Measurements from ENCODE around the gene ZNF451. TPM values are rescaled to one million over a fixed set of nuclear protein-coding genes. Genes with fewer than 3 reads are reported as not detected.

ZNF451 gene
- total and polyA plus RNA-seq, 2 donors (not counting 1 experiment from before 2014, with no cell fraction given): 25.9 to 86.3 TPM

GRCh38 chr6:57162028-57162427 is 72.0 kb downstream of the ZNF451 start:
- Mint-ChIP-seq H3K9me3 (ENCODE audit: insufficient read depth) (no peaks in the 10 kb centered on the region), H3K4me1 (no peaks in the 10 kb centered on the region), H3K4me3 (no peak overlapping the region), H3K27me3 (no peaks in the 10 kb centered on the region), H3K27ac (no peak overlapping the region)
- Histone ChIP-seq H2AFZ (ENCODE audit: insufficient read depth, low read depth, low read length, poor library complexity, severe bottlenecking) (no peak overlapping the region), H3K27ac (ENCODE audit: low read length in 2 of 2) (no peak overlapping the region), H3K9me3 (ENCODE audit: control extremely low read depth in 1 of 3, control insufficient read depth in 2 of 3, insufficient read depth in 1 of 3, low read length in 2 of 3) (peaks cover 0 to 2% (median 0%) of the 10 kb centered on the region in 3 donors), H3K4me2 (replicated peaks; ENCODE audit: low read depth, low read length, poor library complexity, severe bottlenecking) (no peak overlapping the region), H3K36me3 (replicated peaks in 1 of 2; ENCODE audit: control extremely low read depth in 1 of 2, control insufficient read depth in 1 of 2, extremely low read depth in 1 of 2, insufficient read depth in 2 of 2, low read length in 1 of 2) (peaks cover 6 to 10% of the 10 kb centered on the region in 2 experiments), H3K79me2 (ENCODE audit: control insufficient read depth, insufficient read depth, low read length) (no peaks in the 10 kb centered on the region), H3K27me3 (replicated peaks in 1 of 4; ENCODE audit: control extremely low read depth in 1 of 4, control insufficient read depth in 3 of 4, insufficient read depth in 4 of 4, low read length in 3 of 4) (no peaks in the 10 kb centered on the region), H4K20me1 (ENCODE audit: control insufficient read depth, insufficient read depth, low read length, poor library complexity, severe bottlenecking) (no peaks in the 10 kb centered on the region), H3K4me1 (ENCODE audit: control insufficient read depth in 2 of 2, insufficient read depth in 2 of 2, low read length in 2 of 2) (no peaks in the 10 kb centered on the region), H3K9ac (ENCODE audit: low read length) (no peak overlapping the region), H3K4me3 (ENCODE audit: control extremely low read depth in 1 of 5, extremely low read depth in 1 of 5, insufficient read depth in 1 of 5, low read depth in 2 of 5, low read length in 4 of 5) (no peak overlapping the region)
- DNase-seq (no peak), ATAC-seq (ENCODE audit: low read depth) (no peak)
- CTCF ChIA-PET: no interaction called here
- WGBS (ENCODE audit: insufficient coverage): no CpG with 5 or more reads among the region's 2 CpGs
- POLR2A ChIA-PET: no interaction called here
- TF ChIP-seq CTCF (IDR thresholded peaks at IDR 0.05): no peak
- no peak for TF ChIP-seq EZH2 (IDR thresholded peaks at IDR 0.05; ENCODE audit: borderline replicate concordance, insufficient read depth, low read depth, low read length, poor library complexity, severe bottlenecking)
- intact Hi-C loops (cut with micrococcal nuclease): no loop called here

GRCh38 chr6:57162516-57162915 is 72.5 kb downstream of the ZNF451 start:
- POLR2A ChIA-PET: no interaction called here
- no peak overlapping the region for H3K4me2 ChIP-seq (replicated peaks; ENCODE audit: low read depth, low read length, poor library complexity, severe bottlenecking)
- intact Hi-C loops (cut with micrococcal nuclease): no loop called here

More at GRCh38 chr6:57162516-57162915, 72.5 kb downstream of the ZNF451 start:
- H3K27ac Mint-ChIP-seq: no peak overlapping the region
- DNase-seq (no peak), ATAC-seq (ENCODE audit: low read depth) (no peak)
- no peak overlapping the region for H3K27ac ChIP-seq (ENCODE audit: low read length in 2 of 2)
- no peaks in the 10 kb centered on the region for H3K4me1 ChIP-seq (ENCODE audit: control insufficient read depth in 2 of 2, insufficient read depth in 2 of 2, low read length in 2 of 2)
- no peaks in the 10 kb centered on the region for H3K27me3 ChIP-seq (replicated peaks in 1 of 4; ENCODE audit: control extremely low read depth in 1 of 4, control insufficient read depth in 3 of 4, insufficient read depth in 4 of 4, low read length in 3 of 4)
- no peaks in the 10 kb centered on the region for H3K4me1 Mint-ChIP-seq
- H3K9ac ChIP-seq (ENCODE audit: low read length): no peak overlapping the region
- H3K27me3 Mint-ChIP-seq: no peaks in the 10 kb centered on the region
- TF ChIP-seq EZH2 (IDR thresholded peaks at IDR 0.05; ENCODE audit: borderline replicate concordance, insufficient read depth, low read depth, low read length, poor library complexity, severe bottlenecking) (no peak), CTCF (IDR thresholded peaks at IDR 0.05) (no peak)
- no peaks in the 10 kb centered on the region for H3K79me2 ChIP-seq (ENCODE audit: control insufficient read depth, insufficient read depth, low read length)
- H4K20me1 ChIP-seq (ENCODE audit: control insufficient read depth, insufficient read depth, low read length, poor library complexity, severe bottlenecking): no peaks in the 10 kb centered on the region
- no peaks in the 10 kb centered on the region for H3K9me3 Mint-ChIP-seq (ENCODE audit: insufficient read depth)
- no peak overlapping the region for H3K4me3 ChIP-seq (ENCODE audit: control extremely low read depth in 1 of 5, extremely low read depth in 1 of 5, insufficient read depth in 1 of 5, low read depth in 2 of 5, low read length in 4 of 5)
- WGBS (ENCODE audit: insufficient coverage): 100% methylated on average over 1 of the region's 3 CpGs
- H3K9me3 ChIP-seq (ENCODE audit: control extremely low read depth in 1 of 3, control insufficient read depth in 2 of 3, insufficient read depth in 1 of 3, low read length in 2 of 3): peaks cover 0 to 2% (median 0%) of the 10 kb centered on the region in 3 donors
- peaks cover 6 to 8% of the 10 kb centered on the region in 2 experiments for H3K36me3 ChIP-seq (replicated peaks in 1 of 2; ENCODE audit: control extremely low read depth in 1 of 2, control insufficient read depth in 1 of 2, extremely low read depth in 1 of 2, insufficient read depth in 2 of 2, low read length in 1 of 2)
- H2AFZ ChIP-seq (ENCODE audit: insufficient read depth, low read depth, low read length, poor library complexity, severe bottlenecking): no peak overlapping the region
- no peak overlapping the region for H3K4me3 Mint-ChIP-seq
- CTCF ChIA-PET: no interaction called here

All from B cell (primary cell).